ENCODE data around the gene ARHGAP44. TPM values are rescaled to one million over a fixed set of nuclear protein-coding genes. Genes with fewer than 3 reads are reported as not detected.

Gene ARHGAP44, protein sequence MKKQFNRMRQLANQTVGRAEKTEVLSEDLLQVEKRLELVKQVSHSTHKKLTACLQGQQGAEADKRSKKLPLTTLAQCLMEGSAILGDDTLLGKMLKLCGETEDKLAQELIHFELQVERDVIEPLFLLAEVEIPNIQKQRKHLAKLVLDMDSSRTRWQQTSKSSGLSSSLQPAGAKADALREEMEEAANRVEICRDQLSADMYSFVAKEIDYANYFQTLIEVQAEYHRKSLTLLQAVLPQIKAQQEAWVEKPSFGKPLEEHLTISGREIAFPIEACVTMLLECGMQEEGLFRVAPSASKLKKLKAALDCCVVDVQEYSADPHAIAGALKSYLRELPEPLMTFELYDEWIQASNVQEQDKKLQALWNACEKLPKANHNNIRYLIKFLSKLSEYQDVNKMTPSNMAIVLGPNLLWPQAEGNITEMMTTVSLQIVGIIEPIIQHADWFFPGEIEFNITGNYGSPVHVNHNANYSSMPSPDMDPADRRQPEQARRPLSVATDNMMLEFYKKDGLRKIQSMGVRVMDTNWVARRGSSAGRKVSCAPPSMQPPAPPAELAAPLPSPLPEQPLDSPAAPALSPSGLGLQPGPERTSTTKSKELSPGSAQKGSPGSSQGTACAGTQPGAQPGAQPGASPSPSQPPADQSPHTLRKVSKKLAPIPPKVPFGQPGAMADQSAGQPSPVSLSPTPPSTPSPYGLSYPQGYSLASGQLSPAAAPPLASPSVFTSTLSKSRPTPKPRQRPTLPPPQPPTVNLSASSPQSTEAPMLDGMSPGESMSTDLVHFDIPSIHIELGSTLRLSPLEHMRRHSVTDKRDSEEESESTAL
- total RNA-seq (2022; extraction: Qiagen RNA extraction): 2.4 to 2.8 TPM (median 2.6 TPM) in 5 replicates

GRCh38 chr17:12789481-12790248 is at the start of gene ARHGAP44:
TSS of gene ARHGAP44 (plus strand) at chr17:12789498. CDS start at chr17:12789839, 341 bp downstream.

GRCh38 chr17:13017655-13018459 is 228.6 kb downstream of the ARHGAP44 start, which contains the start of gene ELAC2:
TSS of gene ELAC2 (minus strand) at chr17:13018027. CDS start at chr17:13017947, 80 bp downstream.

Other genes with a start within 250 kb of the ARHGAP44 start
- gene MYOCD, start 123.6 kb upstream of the ARHGAP44 start, total RNA-seq (2022; extraction: Qiagen RNA extraction): 0.41 to 1.9 TPM (median 1.1 TPM) in 5 replicates
- 91.9 to 107 TPM (median 106 TPM) in 5 replicates for gene ELAC2, start 228.5 kb downstream of the ARHGAP44 start, total RNA-seq (2022; extraction: Qiagen RNA extraction)

Measured in A549 treated with dexamethasone at 1 μM for 4 hours (cell line).